Lower leg skin (tissue), 4 donors: Measurements from ENCODE around the gene SPOCK1. TPM values are rescaled to one million over a fixed set of nuclear protein-coding genes. Genes with fewer than 3 reads are reported as not detected.
"Not testable (repeated sequence)": the region's sequence is repeated elsewhere in the genome, so short reads cannot be mapped to it uniquely, and the experiment has no call there.

Source experiments
- DNase-seq, 2 donors: peaks; one replicate each; pipeline ENCODE4 v3.0.0-alpha.2; 2019; ENCODE audit warnings: low spot score in 2 of 2
- H3K4me3 ChIP-seq: fragments of 200-600 bp; sonication (generic); 2 replicates; pipeline ENCODE4 v1.5.1; 2017; ENCODE audit warnings: mild to moderate bottlenecking, low read depth; ENCODE audit not compliant: poor library complexity, severe bottlenecking
- CTCF ChIP-seq, 3 donors: fragments of 450-650 bp; IDR thresholded peaks; one replicate each; pipeline ENCODE4 v1.5.1; 2016; ENCODE audit warnings: antibody characterized with exemption in 3 of 3, mild to moderate bottlenecking in 3 of 3, moderate library complexity in 2 of 3
- POLR2A ChIP-seq, 2 donors: fragments of 450-650 bp; IDR thresholded peaks; one replicate each; pipeline ENCODE4 v1.6.1; 2016 to 2017; ENCODE audit warnings: antibody characterized with exemption in 2 of 2, mild to moderate bottlenecking in 1 of 2, moderate library complexity in 1 of 2
- WGBS, 2 donors: methylation state at CpG; one replicate each; pipeline ENCODE4 v1.1.5; 2018; 5-methylcytosine and 5-hydroxymethylcytosine counted together
- intact Hi-C: fragments of 100-400 bp; cut with DNase I; formaldehyde crosslinking; loops from one replicate; pipeline ENCODE4 v1.15.0; 2023; ENCODE audit warnings: low total_unique reads
- total RNA-seq, 4 donors: library from RNA; depleted of rRNA; stranded (reverse); fragments of >200 nt; gene quantifications; one replicate each; pipeline ENCODE4 v1.1.0, GENCODE V29; 2016

SPOCK1 gene
- total RNA-seq, result 10 to 100 TPM in 2 of 4 donors, 1 to 10 TPM in 2; 7.9 to 21.5 (median 11.7) TPM

DNA sequence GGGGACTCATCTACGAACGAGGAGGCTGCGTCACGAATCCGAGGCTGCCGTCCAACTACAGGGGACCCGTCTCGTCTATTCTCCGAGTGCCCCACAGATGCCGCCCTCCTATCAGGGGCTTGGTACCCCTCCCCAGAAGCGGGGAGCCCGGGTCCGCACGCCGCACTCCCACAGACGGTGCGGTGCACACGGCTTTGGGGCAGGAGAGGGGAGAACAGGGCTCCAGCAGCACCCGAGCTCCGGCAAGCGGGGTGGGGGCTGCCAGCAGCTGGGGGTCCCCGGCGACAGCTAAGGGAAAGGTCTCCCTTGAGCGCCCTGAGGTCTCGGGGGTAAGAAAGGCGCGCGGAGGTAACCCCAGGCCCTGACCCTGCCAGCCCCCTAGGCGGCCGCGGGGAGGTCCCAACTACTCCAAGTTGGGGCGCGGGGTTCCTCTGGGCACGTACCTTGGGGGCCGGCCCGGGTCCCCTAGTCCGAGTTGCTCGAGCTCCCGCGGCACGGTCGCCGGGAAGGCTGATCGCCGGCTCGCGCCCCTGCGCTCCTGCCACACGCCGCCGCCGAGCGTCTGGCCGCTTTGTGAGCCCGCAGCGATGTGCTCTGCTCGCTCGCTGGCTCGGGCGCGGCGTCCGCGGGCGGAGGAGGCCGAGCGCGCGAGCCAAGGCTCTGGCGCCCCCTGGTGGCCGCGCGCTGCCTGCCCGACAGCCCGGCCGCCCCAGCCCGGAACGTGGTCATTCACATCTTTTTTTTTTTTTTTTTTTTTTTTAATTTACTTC lies at the start of gene SPOCK1:
SPOCK1 (minus strand) TSS at position 591 of the 770 bp plus-strand sequence.
- peak within 1 kb of the TSS; percentile 22 for H3K4me3 ChIP-seq
- 0 to 1% methylated on average over 28 to 59 of the region's 78 CpGs for WGBS, 2 donors
- intact Hi-C loops, result loop anchor here (5.0 kb wide), 1 partner anchor 172 kb away; no protein-coding TSS in a partner anchor
- DNase-seq, result peak; percentile 35 to 91
- no peak for TF ChIP-seq CTCF (IDR thresholded peaks at IDR 0.05)

DNA sequence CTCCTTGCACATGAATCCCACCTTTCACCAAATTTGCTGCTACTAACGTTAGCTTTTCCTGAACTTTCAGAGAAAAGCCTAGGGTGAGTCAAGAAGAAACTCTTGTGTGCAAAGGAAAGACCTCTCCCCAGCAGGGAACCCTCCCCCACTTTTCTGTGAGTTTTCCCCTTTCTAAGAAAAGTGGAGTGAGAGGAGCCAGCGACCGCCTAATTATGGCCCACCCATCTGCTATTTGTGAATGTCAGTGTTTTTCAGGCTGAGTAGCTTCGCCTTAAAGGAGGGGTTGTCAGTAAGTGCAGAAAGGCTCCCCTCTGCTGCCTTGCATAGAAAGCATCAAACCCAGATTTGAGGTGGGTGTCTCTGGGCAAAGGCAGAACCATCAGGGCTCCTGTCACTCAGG lies 46.8 kb upstream of the SPOCK1 start:
- H3K4me3 ChIP-seq, result no peak overlapping the region
- DNase-seq, result no peak
- intact Hi-C loops, result no loop called here
- WGBS, 2 donors, result 89 to 91% methylated on average over 4 of the region's 4 CpGs
- no peak for TF ChIP-seq POLR2A (IDR thresholded peaks at IDR 0.05)
- TF ChIP-seq CTCF (IDR thresholded peaks at IDR 0.05), result no peak

DNA sequence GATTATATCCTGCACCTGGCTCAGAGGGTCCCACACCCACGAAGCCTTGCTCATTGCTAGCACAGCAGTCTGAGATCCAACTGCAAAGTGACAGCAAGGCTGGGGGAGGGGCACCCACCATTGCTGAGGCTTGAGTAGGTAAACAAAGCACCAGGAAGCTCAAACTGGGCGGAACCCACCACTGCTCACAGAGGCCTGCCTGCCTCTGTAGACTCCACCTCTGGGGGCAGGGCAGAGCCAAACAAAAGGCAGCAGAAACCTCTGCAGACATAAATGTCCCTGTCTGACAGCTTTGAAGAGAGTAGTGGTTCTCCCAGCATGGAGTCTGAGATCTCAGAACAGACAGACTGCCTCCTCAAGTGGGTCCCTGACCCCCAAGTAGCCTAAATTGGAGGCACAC lies 36.3 kb upstream of the SPOCK1 start:
- DNase-seq, H3K4me3 ChIP-seq, intact Hi-C loops: not testable (repeated sequence)
- 72 to 100% methylated on average over 2 of the region's 2 CpGs for WGBS, 2 donors

DNA sequence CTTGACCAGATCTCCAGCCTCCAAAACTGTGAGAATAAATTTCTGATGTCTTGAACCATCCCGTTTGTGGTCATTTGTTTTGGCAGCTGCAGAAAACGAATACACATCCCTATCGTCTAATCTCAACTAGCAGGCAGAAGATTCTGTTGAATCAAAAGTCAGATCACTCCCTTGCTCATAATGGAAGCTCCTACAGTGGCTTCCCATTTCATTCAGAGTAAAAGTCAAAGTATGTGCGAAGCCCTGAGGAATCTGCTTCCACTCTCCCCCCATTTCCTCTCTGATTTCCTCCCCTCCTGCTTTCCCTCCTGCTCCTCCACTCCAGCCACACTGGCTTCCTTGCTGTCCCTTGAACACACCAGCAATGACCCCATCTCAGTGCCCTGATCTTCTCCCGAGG lies 34.8 kb upstream of the SPOCK1 start:
- intact Hi-C loops, result no loop called here
- TF ChIP-seq POLR2A (IDR thresholded peaks at IDR 0.05) (no peak), CTCF (IDR thresholded peaks at IDR 0.05) (no peak)
- WGBS, 2 donors, result 76 to 82% methylated on average over 5 of the region's 5 CpGs
- no peak for DNase-seq
- H3K4me3 ChIP-seq, result no peak overlapping the region

GRCh38 chr5:137531266-137531665 lies 32.1 kb upstream of the SPOCK1 start:
- no peak for TF ChIP-seq POLR2A (IDR thresholded peaks at IDR 0.05)
- TF ChIP-seq CTCF (IDR thresholded peaks at IDR 0.05), result no peak
- intact Hi-C loops, result no loop called here
- no peak for DNase-seq
- no peak overlapping the region for H3K4me3 ChIP-seq

DNA sequence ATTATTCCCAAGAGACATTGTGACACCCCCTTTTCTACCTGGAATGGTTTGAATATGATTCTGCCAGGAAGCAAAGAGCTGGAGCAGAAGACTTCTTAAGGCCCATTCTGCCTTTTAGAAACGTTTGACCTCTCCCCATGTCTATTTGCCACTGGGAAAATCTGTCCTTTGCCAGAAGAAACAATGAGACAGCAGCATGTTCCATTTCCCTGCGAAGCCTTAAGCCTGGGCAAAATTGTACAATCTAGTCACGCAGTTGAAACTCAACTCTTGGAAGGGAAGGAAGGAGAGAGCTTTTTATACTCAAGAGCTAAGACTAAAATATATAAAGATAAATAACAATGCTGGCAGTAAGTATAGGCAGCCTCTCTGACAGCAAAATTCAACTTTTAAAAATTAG lies 22.1 kb upstream of the SPOCK1 start:
- H3K4me3 ChIP-seq, result no peak overlapping the region
- intact Hi-C loops, result no loop called here
- 61 to 73% methylated on average over 3 of the region's 3 CpGs for WGBS, 2 donors
- TF ChIP-seq CTCF (IDR thresholded peaks at IDR 0.05), result no peak
- no peak for TF ChIP-seq POLR2A (IDR thresholded peaks at IDR 0.05)
- no peak for DNase-seq
